HUES64 (cell line): ENCODE measurements around the gene LRBA.

Experiments used
- H3K27ac ChIP-seq: 2 replicates; pipeline ENCODE4 v1.7.0; 2013; ENCODE audit warnings: low read depth, low read length, inconsistent platforms
- H3K27me3 ChIP-seq: 2 replicates; pipeline ENCODE4 v1.6.1; 2013; ENCODE audit warnings: mild to moderate bottlenecking, low read length; ENCODE audit not compliant: insufficient read depth
- H3K36me3 ChIP-seq: 2 replicates; pipeline ENCODE4 v1.6.1; 2013; ENCODE audit warnings: mild to moderate bottlenecking, low read length; ENCODE audit not compliant: insufficient read depth
- H3K4me1 ChIP-seq: 2 replicates; pipeline ENCODE4 v1.6.1; 2013; ENCODE audit warnings: mild to moderate bottlenecking, low read length, moderate library complexity; ENCODE audit not compliant: insufficient read depth
- H3K4me3 ChIP-seq: 2 replicates; pipeline ENCODE4 v1.5.1; 2013; ENCODE audit warnings: mild to moderate bottlenecking, low read length, moderate library complexity
- H3K9ac ChIP-seq: 2 replicates; pipeline ENCODE4 v1.6.1; 2013; ENCODE audit warnings: mild to moderate bottlenecking, low read depth, low read length
- H3K9me3 ChIP-seq: 2 replicates; pipeline ENCODE4 v1.6.1; 2013; ENCODE audit warnings: low read depth, low read length; ENCODE audit not compliant: insufficient read depth
- WGBS: fragments of 150-250, 120-280 bp; methylation state at CpG from one replicate; pipeline ENCODE4 v1.1.7; 2013; ENCODE audit warnings: missing lambda C conversion rate; 5-methylcytosine and 5-hydroxymethylcytosine counted together

LRBA gene

GRCh38 chr4:150242820-150243458, 772.1 kb downstream of the LRBA start:
- no peaks in the 10 kb centered on the region for H3K36me3 ChIP-seq
- H3K4me3 ChIP-seq = no peak overlapping the region
- H3K9ac ChIP-seq = no peak overlapping the region
- no peaks in the 10 kb centered on the region for H3K9me3 ChIP-seq
- 27% methylated on average over 3 of the region's 6 CpGs for WGBS
- no peaks in the 10 kb centered on the region for H3K27me3 ChIP-seq
- peaks cover 11% of the 10 kb centered on the region for H3K4me1 ChIP-seq
- no peak overlapping the region for H3K27ac ChIP-seq

DNA sequence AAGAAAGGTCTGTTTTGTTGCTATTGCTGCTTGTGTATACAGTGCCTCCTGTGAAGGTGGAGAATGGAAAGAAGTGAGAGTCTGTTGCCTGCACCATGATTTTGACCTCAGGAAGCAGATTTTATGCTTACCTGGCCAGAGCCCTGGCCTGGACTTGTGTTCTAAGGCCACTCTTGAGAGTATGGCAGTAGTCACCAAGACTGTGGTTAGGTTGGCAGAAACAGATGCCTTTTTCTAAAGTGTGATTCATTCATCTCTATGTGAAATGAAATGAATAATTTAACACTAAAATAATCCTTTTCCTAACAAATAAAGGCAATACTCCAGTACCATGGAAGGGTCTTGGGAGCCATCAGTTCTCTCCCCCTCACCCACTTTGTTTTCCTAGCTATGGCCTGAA, 775.1 kb downstream of the LRBA start:
- H3K27ac ChIP-seq = no peak overlapping the region
- no peak overlapping the region for H3K9ac ChIP-seq
- no peak overlapping the region for H3K4me3 ChIP-seq
- no peaks in the 10 kb centered on the region for H3K27me3 ChIP-seq
- no peaks in the 10 kb centered on the region for H3K36me3 ChIP-seq
- peaks cover 24% of the 10 kb centered on the region for H3K4me1 ChIP-seq
- H3K9me3 ChIP-seq = no peaks in the 10 kb centered on the region

DNA sequence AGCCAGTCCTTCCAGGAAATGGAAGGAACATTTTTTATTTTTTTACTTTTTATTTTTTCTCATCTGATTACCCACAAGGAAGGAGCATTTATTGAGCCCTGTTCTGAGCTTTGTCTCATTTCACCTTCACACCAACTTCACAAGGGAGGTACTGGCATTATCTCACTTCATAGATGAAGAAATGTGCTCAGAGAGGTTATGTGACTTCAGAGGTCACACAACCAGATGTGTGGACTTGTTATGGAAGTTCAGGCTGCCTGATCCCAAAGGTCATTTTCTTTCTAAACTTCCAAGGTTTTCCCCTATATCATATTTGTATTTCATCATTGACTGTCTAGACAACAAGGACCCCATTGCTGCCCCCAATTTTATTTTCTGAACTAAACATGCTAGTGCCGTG, 776.5 kb downstream of the LRBA start:
- Histone ChIP-seq H3K4me3 (no peak overlapping the region), H3K36me3 (no peaks in the 10 kb centered on the region), H3K9ac (no peak overlapping the region), H3K27me3 (no peaks in the 10 kb centered on the region), H3K9me3 (no peaks in the 10 kb centered on the region), H3K4me1 (peaks cover 14% of the 10 kb centered on the region; the same call in 1 of the 2 replicates), H3K27ac (no peak overlapping the region)
- WGBS = 91% methylated on average over 1 of the region's 1 CpG

DNA sequence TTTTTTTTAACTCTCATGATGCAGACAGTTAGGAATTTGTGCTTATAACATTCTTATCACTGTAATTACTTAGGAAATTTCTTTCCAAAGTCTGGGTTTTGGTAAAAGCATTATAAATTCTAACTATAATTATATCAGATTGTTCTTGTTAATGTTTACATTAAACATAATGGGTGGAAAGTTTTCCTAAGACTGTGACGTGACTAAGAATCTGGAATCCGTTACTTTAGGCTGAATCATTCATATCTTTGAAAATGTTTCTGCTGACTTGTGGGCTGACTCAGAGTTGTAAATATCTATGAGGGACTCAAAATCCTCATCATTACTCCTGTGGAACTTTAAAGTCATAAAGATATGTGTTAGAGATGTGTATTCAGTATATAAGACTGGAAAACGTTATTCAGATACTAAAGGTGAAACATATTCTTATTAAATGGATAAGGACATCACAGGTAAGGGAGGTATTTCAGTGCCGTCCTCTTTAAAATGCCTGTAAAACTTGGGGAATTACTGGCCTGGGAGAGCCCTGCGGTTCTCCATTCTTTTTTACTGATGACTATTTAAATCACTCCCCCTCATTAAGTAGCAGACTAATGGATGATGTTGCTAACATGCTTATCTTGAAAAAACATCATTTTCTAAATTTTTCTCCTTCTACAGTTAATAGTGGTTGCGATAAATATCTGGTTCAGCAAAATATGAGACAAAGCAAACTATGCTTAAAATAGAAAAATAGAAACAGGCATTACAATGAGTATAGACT, 777.8 kb downstream of the LRBA start:
- Histone ChIP-seq H3K4me1 (peaks cover 14% of the 10 kb centered on the region; the same call in 1 of the 2 replicates), H3K36me3 (no peaks in the 10 kb centered on the region), H3K9me3 (no peaks in the 10 kb centered on the region), H3K27ac (no peak overlapping the region), H3K4me3 (no peak overlapping the region), H3K9ac (no peak overlapping the region), H3K27me3 (no peaks in the 10 kb centered on the region)
- WGBS = 77% methylated on average over 4 of the region's 6 CpGs

- peaks cover 14% of the 10 kb centered on the region; the same call in 1 of the 2 replicates for H3K4me1 ChIP-seq
- no peak overlapping the region for H3K27ac ChIP-seq
- H3K27me3 ChIP-seq = no peaks in the 10 kb centered on the region
- no peaks in the 10 kb centered on the region for H3K9me3 ChIP-seq
- H3K36me3 ChIP-seq = no peaks in the 10 kb centered on the region
- H3K4me3 ChIP-seq = no peak overlapping the region
- H3K9ac ChIP-seq = no peak overlapping the region
These were observed 778.5 kb downstream of the LRBA start for GRCh38 chr4:150236626-150237025.

DNA sequence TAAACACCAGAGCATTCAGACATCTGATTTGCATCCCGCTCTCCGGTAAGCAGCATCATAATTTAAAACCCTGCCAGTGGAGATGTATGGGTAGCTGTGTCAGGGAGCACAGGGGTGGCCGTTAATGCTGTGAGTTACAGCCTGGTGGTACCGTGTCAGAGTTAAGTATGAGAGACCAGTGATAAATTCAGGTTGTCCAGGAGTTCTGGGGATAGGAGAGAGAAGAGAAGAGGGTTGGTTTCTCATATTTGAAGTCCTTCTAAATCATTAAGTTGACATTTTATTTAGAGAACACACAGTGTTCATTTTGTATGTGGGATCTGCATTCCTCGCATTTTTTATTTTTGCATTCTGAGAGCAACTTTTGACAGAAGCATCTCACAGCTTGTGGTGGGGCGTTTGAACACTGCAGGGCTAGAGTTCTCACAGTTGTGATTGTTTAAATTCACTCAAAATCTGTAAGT, 779.2 kb downstream of the LRBA start:
- 78% methylated on average over 6 of the region's 6 CpGs for WGBS
- Histone ChIP-seq H3K4me3 (no peak overlapping the region), H3K9ac (no peak overlapping the region), H3K27me3 (no peaks in the 10 kb centered on the region), H3K4me1 (peaks cover 16% of the 10 kb centered on the region), H3K27ac (no peak overlapping the region), H3K9me3 (no peaks in the 10 kb centered on the region), H3K36me3 (no peaks in the 10 kb centered on the region)

- H3K4me1 ChIP-seq = peaks cover 21% of the 10 kb centered on the region
- no peaks in the 10 kb centered on the region for H3K27me3 ChIP-seq
- 89% methylated on average over 3 of the region's 5 CpGs for WGBS
- H3K27ac ChIP-seq = no peak overlapping the region
- no peak overlapping the region for H3K4me3 ChIP-seq
- no peaks in the 10 kb centered on the region for H3K36me3 ChIP-seq
- no peak overlapping the region for H3K9ac ChIP-seq
- no peaks in the 10 kb centered on the region for H3K9me3 ChIP-seq
These were observed 779.8 kb downstream of the LRBA start for GRCh38 chr4:150235317-150235716.

DNA sequence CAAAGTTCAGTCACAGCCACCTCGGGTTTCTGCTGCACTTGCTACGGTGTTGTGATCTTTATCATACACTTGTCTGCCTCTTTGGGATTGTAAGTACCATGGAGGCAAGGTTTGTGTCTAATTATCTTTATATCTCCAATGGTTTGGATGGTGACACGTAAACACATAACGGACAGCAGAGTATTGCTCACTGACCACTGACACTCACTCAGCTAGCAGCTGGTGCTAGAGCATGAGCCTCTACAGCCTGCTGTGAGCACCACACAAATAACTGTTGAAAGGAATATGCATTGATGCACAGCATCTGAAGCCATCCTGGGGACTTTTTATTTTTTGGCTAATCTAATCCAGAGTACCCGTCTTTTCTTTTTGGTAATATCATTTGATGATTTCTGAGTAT, 780.8 kb downstream of the LRBA start:
- H3K4me3 ChIP-seq = no peak overlapping the region
- no peaks in the 10 kb centered on the region for H3K9me3 ChIP-seq
- no peaks in the 10 kb centered on the region for H3K27me3 ChIP-seq
- no peaks in the 10 kb centered on the region for H3K36me3 ChIP-seq
- H3K9ac ChIP-seq = no peak overlapping the region
- H3K27ac ChIP-seq = no peak overlapping the region
- peaks cover 32% of the 10 kb centered on the region for H3K4me1 ChIP-seq
- 94% methylated on average over 5 of the region's 5 CpGs for WGBS

DNA sequence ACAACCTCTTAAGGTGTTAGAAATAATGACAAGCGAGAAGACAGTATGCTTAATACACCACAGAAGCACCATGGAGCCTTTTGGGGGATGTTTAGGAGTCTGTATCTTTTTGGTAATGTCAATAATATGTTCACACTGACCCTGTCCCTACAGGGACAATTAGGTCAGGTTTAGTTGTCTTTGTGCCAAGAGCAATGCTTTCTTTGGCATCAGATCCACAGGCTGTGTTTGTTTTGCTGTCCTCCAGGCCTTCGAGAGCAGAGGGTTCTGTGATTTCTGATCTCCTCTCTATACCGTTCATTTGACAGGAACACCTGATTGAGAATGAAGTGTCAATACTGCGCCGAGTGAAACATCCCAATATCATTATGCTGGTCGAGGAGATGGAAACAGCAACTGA, 783.1 kb downstream of the LRBA start:
- Histone ChIP-seq H3K9ac (no peak overlapping the region), H3K36me3 (no peaks in the 10 kb centered on the region), H3K4me3 (no peak overlapping the region), H3K27me3 (no peaks in the 10 kb centered on the region), H3K4me1 (peaks cover 30% of the 10 kb centered on the region), H3K9me3 (no peaks in the 10 kb centered on the region), H3K27ac (no peak overlapping the region)
- 95% methylated on average over 6 of the region's 6 CpGs for WGBS

GRCh38 chr4:150231107-150231770, 783.8 kb downstream of the LRBA start:
- no peaks in the 10 kb centered on the region for H3K9me3 ChIP-seq
- H3K4me3 ChIP-seq = no peak overlapping the region
- no peak overlapping the region for H3K9ac ChIP-seq
- 98% methylated on average over 4 of the region's 4 CpGs for WGBS
- H3K36me3 ChIP-seq = no peaks in the 10 kb centered on the region
- H3K27me3 ChIP-seq = no peaks in the 10 kb centered on the region
- peaks cover 28% of the 10 kb centered on the region for H3K4me1 ChIP-seq
- no peak overlapping the region for H3K27ac ChIP-seq

DNA sequence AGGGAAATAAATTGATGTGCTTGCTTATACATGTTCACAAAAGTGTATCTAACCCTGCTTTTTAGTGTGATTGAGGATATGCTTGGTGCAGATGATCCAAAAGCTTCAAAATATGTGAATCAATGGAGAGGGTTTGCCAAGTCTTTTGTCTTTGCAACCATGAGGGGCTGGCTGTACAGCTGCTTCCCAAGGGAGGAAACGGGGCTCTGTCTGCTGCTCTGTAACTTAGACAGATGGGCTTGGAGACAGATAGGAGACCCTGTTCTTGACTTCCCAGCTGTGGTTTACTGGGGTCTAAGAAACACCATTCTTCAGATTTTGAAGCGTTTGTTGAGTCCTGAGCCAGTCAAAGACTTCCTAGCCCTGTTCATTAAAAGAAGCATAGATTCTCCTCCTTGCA, 784.5 kb downstream of the LRBA start:
- Histone ChIP-seq H3K27ac (no peak overlapping the region), H3K27me3 (no peaks in the 10 kb centered on the region), H3K4me3 (no peak overlapping the region), H3K9ac (no peak overlapping the region), H3K4me1 (peaks cover 22% of the 10 kb centered on the region), H3K36me3 (no peaks in the 10 kb centered on the region), H3K9me3 (no peaks in the 10 kb centered on the region)
- WGBS = 89% methylated on average over 2 of the region's 2 CpGs
